Testis (tissue), 2 donors: ENCODE results near the gene SDK2.

Experiments used
- CTCF ChIP-seq, 3 experiments: fragments of 450-650 bp in 2 of 3; fragments of 200-600 bp in 1 of 3; sonication (generic) in 1 of 3; IDR thresholded peaks; one replicate each; pipeline ENCODE4 v1.5.1; 2016 to 2019; ENCODE audit warnings: antibody characterized with exemption in 3 of 3, mild to moderate bottlenecking in 2 of 3, moderate library complexity in 1 of 3
- POLR2A ChIP-seq: fragments of 450-650 bp; IDR thresholded peaks from one replicate; pipeline ENCODE4 v1.6.1; 2017; ENCODE audit warnings: antibody characterized with exemption, mild to moderate bottlenecking, moderate library complexity

GRCh38 chr17:73647772-73648542 lies 3.7 kb upstream of the SDK2 start:
- TF ChIP-seq CTCF (IDR thresholded peaks at IDR 0.05) (no peak), POLR2A (no peak)
